ENCODE measurements around the gene CD200R1L.
"Not testable (repeated sequence)": the region's sequence is repeated elsewhere in the genome, so short reads cannot be mapped to it uniquely, and the experiment has no call there.

Gene CD200R1L, protein sequence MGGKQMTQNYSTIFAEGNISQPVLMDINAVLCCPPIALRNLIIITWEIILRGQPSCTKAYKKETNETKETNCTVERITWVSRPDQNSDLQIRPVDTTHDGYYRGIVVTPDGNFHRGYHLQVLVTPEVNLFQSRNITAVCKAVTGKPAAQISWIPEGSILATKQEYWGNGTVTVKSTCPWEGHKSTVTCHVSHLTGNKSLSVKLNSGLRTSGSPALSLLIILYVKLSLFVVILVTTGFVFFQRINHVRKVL

DNA sequence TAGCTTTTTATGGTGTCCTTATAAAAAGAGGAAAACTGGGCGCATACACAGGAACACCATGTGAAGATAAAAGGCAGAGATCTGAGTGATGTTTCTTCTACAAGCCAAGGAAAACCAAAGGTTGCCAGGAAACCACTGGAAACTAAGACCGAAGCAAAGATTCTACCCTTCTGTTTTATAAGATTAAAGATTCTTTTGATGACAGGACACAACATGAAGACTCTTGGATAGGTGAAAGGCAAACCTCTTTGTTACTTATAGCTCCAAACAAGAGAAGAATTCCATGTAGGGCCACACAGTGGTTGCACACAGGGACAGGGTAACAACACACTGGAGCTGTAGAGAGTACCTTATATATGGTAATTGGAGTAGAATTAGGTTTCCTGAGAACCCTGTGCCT lies at the start of gene CD200R1L:
Gene CD200R1L (minus strand): TSS at position 101 of the 400 bp plus-strand sequence. CDS start 17,497 bp downstream, outside the sequence.
- DNase-seq (ENCODE audit: low read depth in 4 of 4, low spot score in 1 of 4) = no peak

DNA sequence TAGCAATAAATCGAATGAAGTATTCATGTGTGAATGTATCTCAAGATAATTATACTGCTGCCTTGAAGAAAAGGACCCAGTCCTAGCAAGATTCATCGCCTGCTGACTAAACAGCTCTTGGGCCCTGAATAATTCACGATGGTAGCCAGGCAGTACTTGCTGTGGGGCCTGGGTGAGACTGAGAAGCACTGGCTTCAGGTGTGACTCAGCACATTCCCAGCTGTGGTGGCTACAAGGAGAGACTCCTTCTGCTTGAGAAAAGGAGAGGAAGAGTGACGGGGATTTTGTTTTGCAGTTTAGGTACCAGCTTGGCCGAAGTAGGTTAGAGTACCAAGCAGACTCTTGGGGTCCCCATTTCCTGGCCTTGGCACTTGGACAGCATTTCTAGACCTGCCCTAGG lies 47.6 kb upstream of the CD200R1L start:
- no peak for DNase-seq (ENCODE audit: low read depth in 4 of 4, low spot score in 1 of 4)

DNA sequence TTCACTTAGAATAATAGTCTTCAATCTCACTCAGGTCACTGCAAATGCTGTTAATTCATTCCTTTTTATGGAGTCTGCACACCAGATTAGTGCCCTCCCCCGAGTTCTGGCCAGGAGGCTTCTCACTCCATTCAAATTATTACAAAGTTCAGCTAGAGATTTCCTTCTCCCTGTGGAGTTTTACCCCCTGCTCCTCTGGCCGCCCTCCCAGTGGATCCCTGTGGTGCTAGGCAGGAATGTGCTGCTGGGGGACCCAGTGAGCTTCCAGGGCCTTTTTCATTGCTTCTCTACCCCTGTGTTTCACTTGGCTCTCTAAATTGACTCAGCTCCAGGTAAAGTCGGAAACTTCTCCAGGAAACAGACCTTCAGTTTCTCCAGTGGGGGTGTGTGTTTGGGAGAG lies 42.7 kb upstream of the CD200R1L start:
- no peak for DNase-seq (ENCODE audit: low read depth in 4 of 4, low spot score in 1 of 4)

GRCh38 chr3:112888381-112889085 lies 41.9 kb upstream of the CD200R1L start:
- DNase-seq (ENCODE audit: low read depth in 4 of 4, low spot score in 1 of 4) = no peak

DNA sequence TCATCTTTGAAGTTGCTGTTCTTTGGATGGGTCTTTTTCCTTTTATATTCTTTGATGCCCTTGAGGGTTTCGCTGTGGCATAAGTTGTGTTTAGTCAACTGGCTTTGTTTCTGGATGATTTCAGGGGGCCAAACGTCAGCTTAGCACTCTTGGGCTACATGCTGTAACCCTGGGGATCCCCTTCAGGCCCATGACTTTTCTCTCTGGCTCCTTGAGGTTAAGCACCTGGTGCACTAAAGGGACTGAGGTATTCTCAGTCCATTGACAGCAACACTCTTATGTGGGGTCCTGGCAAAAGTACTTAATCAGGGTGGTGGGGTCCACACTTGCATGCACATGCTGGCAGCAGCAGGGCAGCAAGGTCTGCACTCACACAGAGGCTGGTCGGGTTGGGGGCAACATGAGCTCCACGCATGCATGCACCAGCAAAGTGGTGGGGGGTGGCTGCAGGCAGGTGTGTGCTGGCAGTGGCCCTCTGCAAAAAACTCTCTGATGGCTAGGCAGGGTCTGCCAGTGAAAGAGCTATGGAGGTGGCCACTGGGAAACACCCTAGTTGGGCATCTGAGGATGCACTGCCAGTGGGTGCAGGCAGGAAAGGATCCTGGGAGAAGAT lies 38.1 kb upstream of the CD200R1L start:
- DNase-seq (ENCODE audit: low read depth in 4 of 4, low spot score in 1 of 4) = no peak

- DNase-seq (ENCODE audit: low read depth in 4 of 4, low spot score in 1 of 4) = no peak
Observed at GRCh38 chr3:112881891-112882290, 35.2 kb upstream of the CD200R1L start.

DNA sequence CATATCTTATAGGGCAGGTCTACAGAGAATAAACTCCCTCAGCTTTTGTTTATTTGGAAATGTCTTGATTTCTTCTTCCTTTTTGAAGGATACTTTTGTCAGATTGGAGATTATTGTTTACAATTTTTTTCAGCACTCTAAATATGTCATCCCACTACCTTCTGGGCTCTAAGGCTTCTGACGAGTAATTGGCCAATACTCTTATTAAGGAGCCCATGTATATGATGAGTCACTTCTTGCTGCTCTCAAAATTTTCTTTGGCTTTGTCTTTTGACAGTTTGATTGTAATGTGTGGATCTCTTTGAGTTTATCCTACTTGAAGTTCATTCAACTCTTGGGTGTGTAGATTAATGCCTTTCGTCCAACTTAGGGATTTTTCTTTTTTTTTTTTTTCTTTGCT lies 28.9 kb upstream of the CD200R1L start:
- no peak for DNase-seq (ENCODE audit: low read depth in 4 of 4, low spot score in 1 of 4)

DNA sequence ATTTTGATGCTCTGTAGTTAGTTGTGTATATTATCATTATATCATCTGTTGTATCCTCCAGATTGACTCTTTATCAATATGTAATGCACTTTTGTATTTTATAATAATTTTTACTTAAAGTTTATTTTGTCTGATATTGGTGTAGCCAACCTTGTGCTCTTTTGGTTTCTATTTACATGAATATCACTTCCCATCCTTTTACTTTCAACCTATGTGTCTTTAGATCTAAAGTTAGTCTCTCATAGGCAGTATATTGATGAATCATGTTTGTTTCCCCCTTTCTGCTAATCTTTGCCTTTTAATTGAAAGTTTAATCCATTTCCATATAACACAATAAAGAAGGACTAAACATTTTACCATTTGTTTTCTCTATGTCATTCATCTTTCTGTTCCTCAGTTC lies 28.1 kb upstream of the CD200R1L start:
- DNase-seq (ENCODE audit: low read depth in 4 of 4, low spot score in 1 of 4) = no peak

DNA sequence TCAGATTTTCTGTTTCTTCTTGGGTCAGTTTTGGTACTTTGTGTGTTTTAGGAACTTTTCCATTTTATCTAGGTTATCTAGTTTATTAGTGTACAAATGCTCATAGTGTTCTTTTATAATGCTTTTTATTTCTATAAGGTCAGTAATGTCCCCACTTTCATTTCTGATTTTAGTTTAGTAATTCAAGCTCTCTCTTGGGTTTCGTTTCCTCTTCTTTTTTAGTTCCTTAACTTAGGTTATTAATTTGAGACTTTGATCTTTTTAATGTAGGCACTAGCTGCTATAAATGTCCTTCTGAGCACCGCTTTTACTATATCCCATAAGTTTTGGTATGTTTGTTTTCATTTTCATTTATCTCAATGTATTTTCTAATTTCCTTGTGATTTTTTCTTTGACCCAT lies 27.0 kb upstream of the CD200R1L start:
- no peak for DNase-seq (ENCODE audit: low read depth in 4 of 4, low spot score in 1 of 4)

DNA sequence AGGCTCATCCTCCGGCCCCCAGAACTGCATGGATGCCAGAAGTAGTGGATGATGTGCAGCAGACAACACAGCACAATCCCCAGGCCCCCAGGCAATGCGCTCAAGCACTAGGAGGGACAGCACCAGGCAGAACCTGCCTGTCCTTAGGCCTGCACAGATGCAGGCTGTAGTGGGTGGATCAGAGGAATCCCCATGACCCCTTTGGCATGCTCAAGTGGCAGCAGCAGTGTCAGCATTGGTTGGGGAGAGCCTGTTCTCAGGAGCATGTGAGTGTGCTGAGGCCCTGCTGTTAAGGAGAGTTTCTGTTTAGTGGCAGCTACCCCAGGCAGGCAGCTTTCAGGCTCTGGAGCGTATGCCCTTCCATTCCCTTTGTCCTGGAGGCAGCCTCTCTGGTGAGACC lies 25.1 kb upstream of the CD200R1L start:
- DNase-seq (ENCODE audit: low read depth in 4 of 4, low spot score in 1 of 4) = no peak

DNA sequence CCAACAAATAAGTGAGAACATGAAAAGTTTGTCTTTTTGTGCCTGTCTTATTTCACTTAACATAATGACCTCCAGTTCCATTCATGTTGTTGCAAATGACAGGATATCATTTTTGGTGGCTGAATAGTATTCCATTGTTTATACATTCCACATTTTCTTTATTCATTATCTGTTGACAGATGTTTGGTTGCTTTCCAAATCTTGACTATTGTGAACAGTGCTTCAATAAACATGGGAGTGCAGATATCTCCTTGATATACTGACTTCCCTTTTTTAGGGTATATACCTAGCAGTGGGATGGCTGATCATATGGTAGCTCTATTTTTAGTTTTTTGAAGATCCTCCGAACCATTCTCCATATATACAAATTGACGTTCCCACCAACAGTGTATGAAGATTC lies 19.1 kb upstream of the CD200R1L start:
- no peak for DNase-seq (ENCODE audit: low read depth in 4 of 4, low spot score in 1 of 4)

GRCh38 chr3:112860898-112861297 lies 14.2 kb upstream of the CD200R1L start:
- no peak for DNase-seq (ENCODE audit: low read depth in 4 of 4, low spot score in 1 of 4)

DNA sequence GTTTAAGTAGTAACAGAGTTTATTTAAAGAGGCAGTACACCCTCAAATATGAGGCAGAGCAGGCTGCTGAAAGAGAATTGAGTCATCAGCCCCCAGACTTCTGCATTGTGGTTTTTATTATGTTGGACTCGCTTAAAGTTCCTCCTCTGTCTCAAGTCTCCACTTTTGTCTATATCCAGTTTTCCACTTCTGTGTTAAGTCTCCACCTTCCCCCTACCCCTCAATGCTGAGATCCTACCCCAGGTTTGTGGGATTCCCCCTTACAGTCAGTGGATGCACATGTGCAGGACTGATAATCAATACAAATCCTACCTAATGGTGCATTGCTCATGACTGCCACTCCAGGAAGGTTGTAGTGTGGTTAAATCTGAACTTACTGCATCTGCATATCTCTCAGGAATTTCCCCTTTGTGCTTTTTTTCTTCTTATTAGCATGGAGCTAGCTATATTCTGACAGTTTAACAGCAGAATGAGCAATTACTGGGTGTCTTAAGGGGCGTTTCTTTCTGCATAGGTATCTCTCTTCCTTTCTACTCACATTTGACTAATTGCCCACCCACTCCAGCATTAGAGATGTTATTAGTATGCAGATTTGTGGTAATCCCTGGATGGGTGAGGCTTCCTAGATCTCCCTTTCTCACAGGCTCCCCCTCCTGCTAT lies 11.9 kb upstream of the CD200R1L start:
- no peak for DNase-seq (ENCODE audit: low read depth in 4 of 4, low spot score in 1 of 4)

DNA sequence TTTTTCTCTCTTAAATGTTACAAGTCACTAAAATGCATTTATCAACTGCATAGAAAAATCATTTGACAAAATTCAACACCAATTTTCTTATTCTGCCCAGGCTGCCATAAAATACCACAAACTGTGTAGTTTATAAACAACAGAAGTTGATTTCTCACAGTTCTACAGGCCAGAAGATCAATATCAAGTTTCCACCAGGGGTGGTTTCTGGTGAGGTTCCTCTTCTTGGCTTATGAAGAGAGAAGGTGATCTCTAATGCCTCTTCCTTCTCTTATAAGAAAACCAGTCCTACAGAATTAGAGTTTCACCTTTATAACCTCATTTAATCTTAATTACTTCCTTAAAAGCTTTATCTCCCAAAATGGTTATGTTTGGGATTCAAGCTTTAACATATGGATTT lies 10.9 kb upstream of the CD200R1L start:
- DNase-seq (ENCODE audit: low read depth in 4 of 4, low spot score in 1 of 4) = no peak

GRCh38 chr3:112856537-112856936 lies 9.9 kb upstream of the CD200R1L start:
- no peak for DNase-seq (ENCODE audit: low read depth in 4 of 4, low spot score in 1 of 4)

GRCh38 chr3:112855883-112856282 lies 9.2 kb upstream of the CD200R1L start:
- DNase-seq (ENCODE audit: low read depth in 4 of 4, low spot score in 1 of 4) = no peak

GRCh38 chr3:112855074-112855473 lies 8.4 kb upstream of the CD200R1L start:
- DNase-seq (ENCODE audit: low read depth in 4 of 4, low spot score in 1 of 4) = not testable (repeated sequence)

DNA sequence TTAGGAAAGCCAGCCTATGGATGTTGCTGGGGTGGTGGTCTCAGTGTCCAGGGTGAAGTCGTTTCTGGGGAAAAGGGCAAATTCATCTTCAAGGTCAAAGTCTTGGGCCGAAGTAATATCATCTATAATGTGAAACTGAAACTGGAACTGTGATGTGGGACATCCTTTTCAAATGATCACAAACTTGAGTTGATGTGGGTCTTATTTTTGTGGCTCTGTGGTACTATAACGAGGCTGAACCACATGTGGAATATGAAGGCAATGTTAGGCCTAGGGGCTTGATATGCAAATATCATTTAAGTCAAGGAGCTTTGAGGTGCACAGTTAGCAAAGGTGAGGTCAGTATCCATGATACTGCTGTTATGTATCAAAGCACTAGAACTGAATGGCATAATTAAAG lies 1.5 kb upstream of the CD200R1L start:
- DNase-seq (ENCODE audit: low read depth in 4 of 4, low spot score in 1 of 4) = no peak

- no peak for DNase-seq (ENCODE audit: low read depth in 4 of 4, low spot score in 1 of 4)
Observed at GRCh38 chr3:112847692-112848091, 1.0 kb upstream of the CD200R1L start.

GRCh38 chr3:112845772-112846171 lies 892 bp downstream of the CD200R1L start:
- DNase-seq (ENCODE audit: low read depth in 4 of 4, low spot score in 1 of 4) = no peak

DNA sequence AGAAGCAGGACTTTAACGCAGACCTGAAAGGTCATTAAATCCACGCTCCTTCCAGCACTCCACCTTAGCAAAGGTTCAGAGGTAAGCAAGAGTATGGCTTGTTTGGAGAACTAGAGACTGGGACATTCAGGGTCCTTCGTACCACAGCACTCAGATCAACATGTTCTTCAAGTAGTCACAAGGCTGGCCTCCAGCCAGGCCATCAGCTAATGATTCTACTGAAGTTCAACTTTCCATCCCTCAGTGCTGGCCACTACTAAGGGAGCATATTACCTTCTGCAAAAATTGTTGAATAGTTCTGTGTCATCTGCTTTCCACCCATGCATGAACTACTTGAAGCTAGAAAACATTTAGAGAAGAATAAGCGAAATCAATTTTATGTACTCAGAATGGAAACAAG lies 17.6 kb downstream of the CD200R1L start:
- DNase-seq (ENCODE audit: low read depth in 4 of 4, low spot score in 1 of 4) = no peak

Measured in stimulated activated CD4-positive, alpha-beta T cell treated with anti-CD3 and anti-CD28 coated beads, Interleukin-1b, Interleukin-23, amount 100 ng/mL, for 24 hours (primary cell).